ENCODE results near the gene BIN1.

Gene BIN1

DNA sequence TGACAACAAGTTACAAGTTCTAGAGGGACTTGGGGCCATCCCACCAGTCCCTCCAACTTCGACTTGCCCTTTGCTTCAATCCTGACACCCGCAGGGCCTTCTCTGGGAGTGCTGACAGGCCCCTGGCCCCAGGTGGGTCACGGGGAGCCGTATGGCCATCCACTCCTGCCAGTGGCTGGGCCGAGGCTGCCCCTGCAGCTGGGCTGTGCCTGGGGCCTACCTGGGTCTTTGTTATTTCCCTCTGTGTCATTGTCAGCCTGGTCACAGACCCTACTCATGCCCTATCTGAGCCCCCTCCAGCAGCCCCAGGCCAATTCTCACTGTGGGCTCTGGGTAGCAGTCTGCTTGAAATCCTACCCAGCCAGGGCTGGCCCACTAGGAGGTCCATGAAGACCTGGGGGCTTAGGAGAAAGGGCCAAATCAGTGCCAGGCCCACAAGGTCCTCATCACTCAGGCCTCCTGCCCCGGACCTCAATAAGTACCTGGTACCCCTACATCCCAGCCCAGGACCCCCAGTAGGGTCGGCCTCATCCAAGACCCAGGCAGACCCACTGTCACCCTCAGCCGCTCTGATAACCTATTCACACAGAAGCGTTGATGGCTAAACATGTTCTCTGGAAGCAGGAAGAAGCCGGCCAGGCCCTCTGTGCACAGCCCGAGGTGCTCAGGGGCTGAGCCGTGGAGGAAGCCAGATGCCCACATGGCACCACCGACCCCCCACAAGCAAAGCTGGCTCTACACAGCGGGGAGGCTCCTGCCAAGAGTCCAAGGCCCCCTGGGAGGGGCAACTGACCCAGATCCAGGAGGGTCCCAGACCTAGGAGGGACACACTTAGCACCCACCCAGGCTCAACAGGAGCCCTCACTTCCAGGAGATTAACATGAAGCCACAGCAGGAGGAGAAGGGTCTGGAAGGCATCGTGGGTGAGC, 57.7 kb downstream of the BIN1 start:
- peaks cover 0 to 6% (median 5%) of the 10 kb centered on the region in 4 experiments for H3K4me1 ChIP-seq (ENCODE audit: control extremely low read depth in 1 of 4, control insufficient read depth in 4 of 4, insufficient read depth in 4 of 4, low read length in 3 of 4)
- ChIA-PET POLR2A (no interaction called here), CTCF (interaction anchor here (0.8 to 1.8 kb wide), 9 partner anchors 8 to 430 kb away, joined by 3 to 5 read pairs (median 3); no protein-coding TSS in a partner anchor)
- H3K27me3 ChIP-seq (replicated peaks in 2 of 5; ENCODE audit: control insufficient read depth in 4 of 5, insufficient read depth in 5 of 5, low read length in 4 of 5) = no peaks in the 10 kb centered on the region
- H3K4me3 ChIP-seq (ENCODE audit: control insufficient read depth in 1 of 7, extremely low read depth in 1 of 7, insufficient read depth in 4 of 7, low read depth in 2 of 7, low read length in 6 of 7) = no peak overlapping the region
- H3K27ac ChIP-seq (ENCODE audit: insufficient read depth in 1 of 2, low read depth in 1 of 2, low read length in 2 of 2, poor library complexity in 1 of 2, severe bottlenecking in 2 of 2) = no peak overlapping the region
- 95% methylated on average over 14 of the region's 15 CpGs for WGBS (ENCODE audit: insufficient coverage)
- H3K9me3 ChIP-seq (ENCODE audit: control extremely low read depth in 1 of 5, control insufficient read depth in 4 of 5, insufficient read depth in 2 of 5, low read depth in 1 of 5, low read length in 4 of 5) = no peaks in the 10 kb centered on the region
- DNase-seq = no peak
- peaks cover 0 to 33% (median 21%) of the 10 kb centered on the region in 4 experiments for H3K36me3 ChIP-seq (ENCODE audit: control insufficient read depth in 4 of 4, insufficient read depth in 4 of 4, low read length in 3 of 4)

DNA sequence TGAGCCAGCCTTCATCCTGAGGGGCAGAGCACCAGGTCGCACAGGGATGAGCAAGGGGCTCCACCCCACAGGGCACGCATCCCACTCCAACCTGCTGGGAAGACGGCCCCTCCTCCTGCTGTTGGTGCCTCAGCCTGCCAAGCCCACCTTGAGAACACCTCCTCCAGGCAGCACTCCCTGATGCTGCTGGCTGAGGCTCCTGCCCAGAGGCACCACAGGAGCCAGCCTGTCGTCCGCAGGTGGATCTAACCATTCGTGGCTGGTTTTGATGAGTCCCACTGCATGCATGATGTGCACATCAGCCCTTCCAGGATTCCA, 58.4 kb downstream of the BIN1 start:
- Histone ChIP-seq H3K9me3 (ENCODE audit: control extremely low read depth in 1 of 5, control insufficient read depth in 4 of 5, insufficient read depth in 2 of 5, low read depth in 1 of 5, low read length in 4 of 5) (no peaks in the 10 kb centered on the region), H3K27ac (ENCODE audit: insufficient read depth in 1 of 2, low read depth in 1 of 2, low read length in 2 of 2, poor library complexity in 1 of 2, severe bottlenecking in 2 of 2) (no peak overlapping the region), H3K27me3 (replicated peaks in 2 of 5; ENCODE audit: control insufficient read depth in 4 of 5, insufficient read depth in 5 of 5, low read length in 4 of 5) (no peaks in the 10 kb centered on the region), H3K36me3 (ENCODE audit: control insufficient read depth in 4 of 4, insufficient read depth in 4 of 4, low read length in 3 of 4) (peaks cover 0 to 27% (median 17%) of the 10 kb centered on the region in 4 experiments), H3K4me3 (ENCODE audit: control insufficient read depth in 1 of 7, extremely low read depth in 1 of 7, insufficient read depth in 4 of 7, low read depth in 2 of 7, low read length in 6 of 7) (no peak overlapping the region), H3K4me1 (ENCODE audit: control extremely low read depth in 1 of 4, control insufficient read depth in 4 of 4, insufficient read depth in 4 of 4, low read length in 3 of 4) (peaks cover 0 to 6% (median 3%) of the 10 kb centered on the region in 4 experiments)
- 100% methylated on average over 5 of the region's 6 CpGs for WGBS (ENCODE audit: insufficient coverage)
- DNase-seq = no peak
- POLR2A ChIA-PET = no interaction called here
- CTCF ChIA-PET = interaction anchor here (1.3 kb wide), 1 partner anchor 41 kb away, joined by 3 read pairs; no protein-coding TSS in a partner anchor

DNA sequence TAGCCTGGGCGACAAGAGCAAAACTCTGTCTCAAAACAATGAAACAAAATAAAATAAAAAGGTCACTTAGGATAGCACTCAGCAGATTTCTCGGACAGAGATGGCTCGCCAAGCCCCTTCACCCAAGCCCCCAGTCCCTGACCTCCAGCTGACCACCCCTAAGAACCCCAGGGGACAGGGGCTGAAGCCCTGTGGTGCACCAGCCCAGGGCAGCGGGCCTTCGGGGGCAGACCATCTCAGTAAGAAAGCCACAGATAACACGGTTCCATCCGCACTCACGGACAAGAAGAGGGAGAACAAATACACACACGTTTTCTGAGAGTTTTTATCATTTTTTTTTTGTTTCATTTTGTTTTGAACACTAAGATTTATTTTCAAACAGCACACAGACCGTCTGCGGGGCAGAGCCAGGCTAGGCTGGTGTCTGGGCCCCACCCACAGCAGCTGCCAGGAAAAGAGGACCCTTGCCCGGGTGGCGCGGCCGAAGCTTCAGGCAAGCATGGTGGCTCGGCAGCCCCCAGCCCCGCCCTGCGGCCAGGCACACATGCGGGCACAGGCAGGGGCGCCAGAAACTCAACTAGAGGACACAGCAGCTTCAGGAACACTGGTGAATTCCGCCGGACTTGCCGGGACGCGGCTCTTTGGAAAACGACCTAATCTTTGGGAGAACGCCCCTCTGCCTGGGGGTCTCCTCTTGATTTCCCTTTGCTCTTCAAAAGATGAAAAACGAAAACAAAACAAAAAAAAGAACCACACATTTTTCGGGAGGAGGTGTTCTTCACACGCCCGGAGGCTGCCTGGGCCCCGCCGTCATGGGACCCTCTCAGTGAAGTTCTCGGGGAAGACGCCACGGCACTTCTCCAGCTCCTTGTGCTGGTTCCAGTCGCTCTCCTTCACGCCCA, 59.0 kb downstream of the BIN1 start:
- Histone ChIP-seq H3K27ac (ENCODE audit: insufficient read depth in 1 of 2, low read depth in 1 of 2, low read length in 2 of 2, poor library complexity in 1 of 2, severe bottlenecking in 2 of 2) (no peak overlapping the region), H3K36me3 (ENCODE audit: control insufficient read depth in 4 of 4, insufficient read depth in 4 of 4, low read length in 3 of 4) (peaks cover 0 to 22% (median 16%) of the 10 kb centered on the region in 4 experiments), H3K4me3 (ENCODE audit: control insufficient read depth in 1 of 7, extremely low read depth in 1 of 7, insufficient read depth in 4 of 7, low read depth in 2 of 7, low read length in 6 of 7) (no peak overlapping the region), H3K27me3 (replicated peaks in 2 of 5; ENCODE audit: control insufficient read depth in 4 of 5, insufficient read depth in 5 of 5, low read length in 4 of 5) (no peaks in the 10 kb centered on the region), H3K9me3 (ENCODE audit: control extremely low read depth in 1 of 5, control insufficient read depth in 4 of 5, insufficient read depth in 2 of 5, low read depth in 1 of 5, low read length in 4 of 5) (no peaks in the 10 kb centered on the region), H3K4me1 (ENCODE audit: control extremely low read depth in 1 of 4, control insufficient read depth in 4 of 4, insufficient read depth in 4 of 4, low read length in 3 of 4) (peaks cover 0 to 6% (median 3%) of the 10 kb centered on the region in 4 experiments)
- WGBS (ENCODE audit: insufficient coverage) = 95% methylated on average over 32 of the region's 38 CpGs
- CTCF ChIA-PET = interaction anchor here (1.3 to 1.5 kb wide), 2 partner anchors 15 to 41 kb away, joined by 3 to 4 read pairs; no protein-coding TSS in a partner anchor
- POLR2A ChIA-PET = no interaction called here
- DNase-seq = no peak

DNA sequence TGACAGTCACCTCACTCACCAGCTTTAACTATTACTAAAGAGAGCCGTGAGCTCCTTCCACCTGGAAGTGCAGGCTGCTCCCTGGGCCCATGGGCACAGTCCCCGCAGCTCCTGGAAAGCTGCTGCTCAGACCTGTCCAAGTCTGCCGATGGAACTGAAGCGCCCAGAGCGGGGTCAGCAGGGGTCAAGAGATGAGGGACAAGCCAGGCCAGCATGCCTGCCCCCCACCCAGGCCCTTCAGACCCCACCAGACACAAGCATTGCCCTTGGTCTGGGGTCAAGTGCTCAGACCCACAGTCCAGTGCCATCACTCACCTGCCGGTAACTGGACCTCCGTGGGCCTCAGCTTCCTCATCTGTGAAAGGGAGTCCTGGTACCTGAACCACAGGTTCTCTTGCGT, 59.9 kb downstream of the BIN1 start:
- Histone ChIP-seq H3K9me3 (ENCODE audit: control extremely low read depth in 1 of 5, control insufficient read depth in 4 of 5, insufficient read depth in 2 of 5, low read depth in 1 of 5, low read length in 4 of 5) (no peaks in the 10 kb centered on the region), H3K4me1 (ENCODE audit: control extremely low read depth in 1 of 4, control insufficient read depth in 4 of 4, insufficient read depth in 4 of 4, low read length in 3 of 4) (peaks cover 0 to 5% (median 2%) of the 10 kb centered on the region in 4 experiments), H3K27me3 (replicated peaks in 2 of 5; ENCODE audit: control insufficient read depth in 4 of 5, insufficient read depth in 5 of 5, low read length in 4 of 5) (no peaks in the 10 kb centered on the region), H3K4me3 (ENCODE audit: control insufficient read depth in 1 of 7, extremely low read depth in 1 of 7, insufficient read depth in 4 of 7, low read depth in 2 of 7, low read length in 6 of 7) (no peak overlapping the region), H3K36me3 (ENCODE audit: control insufficient read depth in 4 of 4, insufficient read depth in 4 of 4, low read length in 3 of 4) (peaks cover 0 to 20% (median 14%) of the 10 kb centered on the region in 4 experiments), H3K27ac (ENCODE audit: insufficient read depth in 1 of 2, low read depth in 1 of 2, low read length in 2 of 2, poor library complexity in 1 of 2, severe bottlenecking in 2 of 2) (no peak overlapping the region)
- ChIA-PET POLR2A (interaction anchor here (0.5 kb wide), 1 partner anchor 222 kb away, joined by 3 read pairs; no protein-coding TSS in a partner anchor), CTCF (interaction anchor here (0.7 to 1.5 kb wide), 2 partner anchors 14 to 75 kb away, joined by 4 read pairs; no protein-coding TSS in a partner anchor)
- no peak for DNase-seq
- 95% methylated on average over 8 of the region's 8 CpGs for WGBS (ENCODE audit: insufficient coverage)

DNA sequence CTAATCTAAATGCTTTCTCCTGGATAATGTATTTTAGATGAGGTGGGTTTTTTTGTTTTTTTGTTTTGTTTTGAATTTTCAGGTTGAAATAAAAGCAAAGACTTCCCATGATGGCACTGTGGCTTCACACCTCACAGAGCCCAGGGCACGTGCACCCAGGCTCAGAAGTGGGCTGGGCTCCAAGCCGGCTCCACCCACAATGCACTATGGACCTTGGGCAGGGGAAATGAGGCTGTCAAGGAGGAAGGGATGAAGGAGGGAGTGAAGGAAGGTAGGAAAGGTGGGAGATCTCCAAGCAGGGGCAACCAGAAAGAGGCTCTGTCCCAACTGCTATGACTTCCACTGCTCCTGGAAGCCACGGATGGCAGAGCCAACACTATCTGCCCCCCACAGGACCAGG, 60.4 kb downstream of the BIN1 start:
- ChIA-PET POLR2A (no interaction called here), CTCF (interaction anchor here (0.7 to 1.5 kb wide), 4 partner anchors 11 to 127 kb away, joined by 3 to 4 read pairs (median 4); no protein-coding TSS in a partner anchor)
- DNase-seq = no peak
- Histone ChIP-seq H3K9me3 (ENCODE audit: control extremely low read depth in 1 of 5, control insufficient read depth in 4 of 5, insufficient read depth in 2 of 5, low read depth in 1 of 5, low read length in 4 of 5) (no peaks in the 10 kb centered on the region), H3K27ac (ENCODE audit: insufficient read depth in 1 of 2, low read depth in 1 of 2, low read length in 2 of 2, poor library complexity in 1 of 2, severe bottlenecking in 2 of 2) (no peak overlapping the region), H3K36me3 (ENCODE audit: control insufficient read depth in 4 of 4, insufficient read depth in 4 of 4, low read length in 3 of 4) (peaks cover 0 to 20% (median 14%) of the 10 kb centered on the region in 4 experiments), H3K4me3 (ENCODE audit: control insufficient read depth in 1 of 7, extremely low read depth in 1 of 7, insufficient read depth in 4 of 7, low read depth in 2 of 7, low read length in 6 of 7) (no peak overlapping the region), H3K4me1 (ENCODE audit: control extremely low read depth in 1 of 4, control insufficient read depth in 4 of 4, insufficient read depth in 4 of 4, low read length in 3 of 4) (peaks cover 0 to 2% (median 1%) of the 10 kb centered on the region in 4 experiments), H3K27me3 (replicated peaks in 2 of 5; ENCODE audit: control insufficient read depth in 4 of 5, insufficient read depth in 5 of 5, low read length in 4 of 5) (no peaks in the 10 kb centered on the region)
- WGBS (ENCODE audit: insufficient coverage) = 93% methylated on average over 2 of the region's 3 CpGs

DNA sequence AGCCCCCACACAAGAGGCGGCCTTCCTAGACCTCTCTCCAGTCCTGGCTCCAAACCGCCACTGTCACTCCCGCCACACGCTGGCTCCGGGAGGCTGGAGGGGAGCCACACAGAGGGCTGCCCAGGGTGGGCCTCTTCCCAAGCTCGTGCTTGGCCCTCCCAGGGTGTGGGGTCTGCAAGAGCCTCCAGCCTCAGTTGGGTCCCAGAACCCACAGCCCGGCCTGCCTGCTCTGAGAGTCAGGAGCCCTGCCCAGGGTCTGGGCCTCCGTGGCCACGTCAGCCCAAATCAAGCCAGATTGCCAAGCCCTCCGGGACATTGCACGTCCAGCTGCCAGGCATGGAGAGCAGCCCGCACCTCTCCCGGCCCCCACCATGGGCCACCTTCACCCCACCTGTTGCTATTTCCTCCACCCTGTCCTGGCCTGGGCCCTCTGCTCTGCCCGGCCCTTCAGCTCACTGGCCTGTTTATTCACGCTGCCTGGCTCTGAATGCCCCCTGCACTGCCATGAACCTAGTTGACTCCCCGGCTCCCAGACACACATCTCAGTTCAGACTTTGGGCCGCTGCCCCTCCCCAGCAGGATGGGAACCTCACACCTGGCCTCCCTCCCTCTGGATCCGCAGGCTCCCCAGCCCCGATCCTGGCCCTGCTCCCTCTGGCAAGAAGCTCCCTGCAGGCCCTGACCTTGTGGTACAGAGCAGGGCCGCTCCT, 61.0 kb downstream of the BIN1 start:
- Histone ChIP-seq H3K36me3 (ENCODE audit: control insufficient read depth in 4 of 4, insufficient read depth in 4 of 4, low read length in 3 of 4) (peaks cover 0 to 20% (median 14%) of the 10 kb centered on the region in 4 experiments), H3K27ac (ENCODE audit: insufficient read depth in 1 of 2, low read depth in 1 of 2, low read length in 2 of 2, poor library complexity in 1 of 2, severe bottlenecking in 2 of 2) (no peak overlapping the region), H3K4me3 (ENCODE audit: control insufficient read depth in 1 of 7, extremely low read depth in 1 of 7, insufficient read depth in 4 of 7, low read depth in 2 of 7, low read length in 6 of 7) (no peak overlapping the region), H3K27me3 (replicated peaks in 2 of 5; ENCODE audit: control insufficient read depth in 4 of 5, insufficient read depth in 5 of 5, low read length in 4 of 5) (no peaks in the 10 kb centered on the region), H3K4me1 (ENCODE audit: control extremely low read depth in 1 of 4, control insufficient read depth in 4 of 4, insufficient read depth in 4 of 4, low read length in 3 of 4) (peaks cover 0 to 2% (median 1%) of the 10 kb centered on the region in 4 experiments), H3K9me3 (ENCODE audit: control extremely low read depth in 1 of 5, control insufficient read depth in 4 of 5, insufficient read depth in 2 of 5, low read depth in 1 of 5, low read length in 4 of 5) (no peaks in the 10 kb centered on the region)
- POLR2A ChIA-PET = no interaction called here
- WGBS (ENCODE audit: insufficient coverage) = 93% methylated on average over 13 of the region's 20 CpGs
- no peak for DNase-seq
- CTCF ChIA-PET = interaction anchor here (0.7 to 1.5 kb wide), 3 partner anchors 10 to 128 kb away, joined by 3 to 4 read pairs (median 4); no protein-coding TSS in a partner anchor

Data from common myeloid progenitor, CD34-positive (primary cell).